ENCODE results near the gene PRKAG2.

GRCh38 chr7:151890355-151891004, 13.6 kb upstream of the PRKAG2 start:
- TF ChIP-seq, protein P1, sequence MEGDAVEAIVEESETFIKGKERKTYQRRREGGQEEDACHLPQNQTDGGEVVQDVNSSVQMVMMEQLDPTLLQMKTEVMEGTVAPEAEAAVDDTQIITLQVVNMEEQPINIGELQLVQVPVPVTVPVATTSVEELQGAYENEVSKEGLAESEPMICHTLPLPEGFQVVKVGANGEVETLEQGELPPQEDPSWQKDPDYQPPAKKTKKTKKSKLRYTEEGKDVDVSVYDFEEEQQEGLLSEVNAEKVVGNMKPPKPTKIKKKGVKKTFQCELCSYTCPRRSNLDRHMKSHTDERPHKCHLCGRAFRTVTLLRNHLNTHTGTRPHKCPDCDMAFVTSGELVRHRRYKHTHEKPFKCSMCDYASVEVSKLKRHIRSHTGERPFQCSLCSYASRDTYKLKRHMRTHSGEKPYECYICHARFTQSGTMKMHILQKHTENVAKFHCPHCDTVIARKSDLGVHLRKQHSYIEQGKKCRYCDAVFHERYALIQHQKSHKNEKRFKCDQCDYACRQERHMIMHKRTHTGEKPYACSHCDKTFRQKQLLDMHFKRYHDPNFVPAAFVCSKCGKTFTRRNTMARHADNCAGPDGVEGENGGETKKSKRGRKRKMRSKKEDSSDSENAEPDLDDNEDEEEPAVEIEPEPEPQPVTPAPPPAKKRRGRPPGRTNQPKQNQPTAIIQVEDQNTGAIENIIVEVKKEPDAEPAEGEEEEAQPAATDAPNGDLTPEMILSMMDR (IDR thresholded peaks at IDR 0.05), result no peak
- no peak for TF ChIP-seq POLR2A (IDR thresholded peaks at IDR 0.05)

Measured in thyroid gland (tissue), 4 donors.